ENCODE results near the gene ZBP1. TPM values are rescaled to one million over a fixed set of nuclear protein-coding genes. Genes with fewer than 3 reads are reported as not detected.

The ZBP1 gene
- total and polyA plus RNA-seq, 10 of the 15 experiments (the other 5 are each of a cell fraction or from before 2014, with no cell fraction given), result 0.93 to 10.6 (median 4.8) TPM

- ChIA-PET SMC1A (ENCODE audit: uncharacterized antibody, unreplicated experiment) (interaction anchor here (0.6 to 0.7 kb wide), 2 partner anchors 21 to 148 kb away, joined by 5 read pairs; no protein-coding TSS in a partner anchor), POLR2A (interaction anchor here (0.6 kb wide), 1 partner anchor 248 kb away, joined by 6 read pairs; no protein-coding TSS in a partner anchor), RAD21 (ENCODE audit: unreplicated experiment) (no interaction called here), CTCF (no interaction called here)
- H4K20me1 ChIP-seq (ENCODE audit: control insufficient read depth, insufficient read depth), result no peaks in the 10 kb centered on the region; the same call in 1 of the 2 replicates
- no TSS peak for BruUV-seq (replicated peaks)
- no peak overlapping the region for H3K4me3 ChIP-seq
- no peaks in the 10 kb centered on the region for H3K36me3 ChIP-seq (ENCODE audit: control insufficient read depth in 2 of 2, insufficient read depth in 2 of 2, low read length in 1 of 2)
- H3K9ac ChIP-seq (ENCODE audit: control insufficient read depth, insufficient read depth, low read length), result no peak overlapping the region
- no peak for ATAC-seq
- no peak for FAIRE-seq
- in situ Hi-C loops (cut with MboI) (no loop called here), intact Hi-C loops (cut with micrococcal nuclease; ENCODE audit: unreplicated experiment) (no loop called here)
- no peaks in the 10 kb centered on the region for H3K4me1 ChIP-seq (ENCODE audit: control insufficient read depth, insufficient read depth, low read length)
- H3K79me2 ChIP-seq (ENCODE audit: control insufficient read depth, insufficient read depth, low read length), result no peaks in the 10 kb centered on the region
- 63% methylated on average over 23 of the region's 23 CpGs for WGBS (ENCODE audit: insufficient coverage, insufficient replicate concordance, low lambda C conversion rate, missing lambda C conversion rate)
- TF ChIP-seq YY1 (IDR thresholded peaks at IDR 0.05; ENCODE audit: low read depth, low read length) (no peak), FOXM1 (IDR thresholded peaks at IDR 0.05; ENCODE audit: low read depth, low read length) (no peak), KLF5 (IDR thresholded peaks at IDR 0.05; ENCODE audit: partially characterized antibody) (no peak), ZNF384 (IDR thresholded peaks at IDR 0.05; ENCODE audit: borderline replicate concordance, low read depth, low read length) (no peak), CREM (IDR thresholded peaks at IDR 0.05; ENCODE audit: low read depth) (no peak), PML (IDR thresholded peaks at IDR 0.05; ENCODE audit: low read length) (no peak), KAT2A (conservative IDR thresholded peaks at IDR 0.05; ENCODE audit: control insufficient read depth, low read depth, low read length) (no peak), E2F4 (IDR thresholded peaks at IDR 0.05; ENCODE audit: low read depth, low read length) (no peak), HCFC1 (IDR thresholded peaks at IDR 0.05; ENCODE audit: low read length) (no peak), POLR2AphosphoS5 (IDR thresholded peaks at IDR 0.05; ENCODE audit: low read length) (no peak)
- TF ChIP-seq, protein P1, sequence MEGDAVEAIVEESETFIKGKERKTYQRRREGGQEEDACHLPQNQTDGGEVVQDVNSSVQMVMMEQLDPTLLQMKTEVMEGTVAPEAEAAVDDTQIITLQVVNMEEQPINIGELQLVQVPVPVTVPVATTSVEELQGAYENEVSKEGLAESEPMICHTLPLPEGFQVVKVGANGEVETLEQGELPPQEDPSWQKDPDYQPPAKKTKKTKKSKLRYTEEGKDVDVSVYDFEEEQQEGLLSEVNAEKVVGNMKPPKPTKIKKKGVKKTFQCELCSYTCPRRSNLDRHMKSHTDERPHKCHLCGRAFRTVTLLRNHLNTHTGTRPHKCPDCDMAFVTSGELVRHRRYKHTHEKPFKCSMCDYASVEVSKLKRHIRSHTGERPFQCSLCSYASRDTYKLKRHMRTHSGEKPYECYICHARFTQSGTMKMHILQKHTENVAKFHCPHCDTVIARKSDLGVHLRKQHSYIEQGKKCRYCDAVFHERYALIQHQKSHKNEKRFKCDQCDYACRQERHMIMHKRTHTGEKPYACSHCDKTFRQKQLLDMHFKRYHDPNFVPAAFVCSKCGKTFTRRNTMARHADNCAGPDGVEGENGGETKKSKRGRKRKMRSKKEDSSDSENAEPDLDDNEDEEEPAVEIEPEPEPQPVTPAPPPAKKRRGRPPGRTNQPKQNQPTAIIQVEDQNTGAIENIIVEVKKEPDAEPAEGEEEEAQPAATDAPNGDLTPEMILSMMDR (IDR thresholded peaks at IDR 0.05 in 2 of 3, conservative IDR thresholded peaks at IDR 0.05 in 1 of 3; ENCODE audit: control insufficient read depth in 2 of 3, extremely low read depth in 1 of 3, insufficient read depth in 1 of 3, low read depth in 3 of 3, low read length in 3 of 3), result no peak
- TF ChIP-seq, protein P2, sequence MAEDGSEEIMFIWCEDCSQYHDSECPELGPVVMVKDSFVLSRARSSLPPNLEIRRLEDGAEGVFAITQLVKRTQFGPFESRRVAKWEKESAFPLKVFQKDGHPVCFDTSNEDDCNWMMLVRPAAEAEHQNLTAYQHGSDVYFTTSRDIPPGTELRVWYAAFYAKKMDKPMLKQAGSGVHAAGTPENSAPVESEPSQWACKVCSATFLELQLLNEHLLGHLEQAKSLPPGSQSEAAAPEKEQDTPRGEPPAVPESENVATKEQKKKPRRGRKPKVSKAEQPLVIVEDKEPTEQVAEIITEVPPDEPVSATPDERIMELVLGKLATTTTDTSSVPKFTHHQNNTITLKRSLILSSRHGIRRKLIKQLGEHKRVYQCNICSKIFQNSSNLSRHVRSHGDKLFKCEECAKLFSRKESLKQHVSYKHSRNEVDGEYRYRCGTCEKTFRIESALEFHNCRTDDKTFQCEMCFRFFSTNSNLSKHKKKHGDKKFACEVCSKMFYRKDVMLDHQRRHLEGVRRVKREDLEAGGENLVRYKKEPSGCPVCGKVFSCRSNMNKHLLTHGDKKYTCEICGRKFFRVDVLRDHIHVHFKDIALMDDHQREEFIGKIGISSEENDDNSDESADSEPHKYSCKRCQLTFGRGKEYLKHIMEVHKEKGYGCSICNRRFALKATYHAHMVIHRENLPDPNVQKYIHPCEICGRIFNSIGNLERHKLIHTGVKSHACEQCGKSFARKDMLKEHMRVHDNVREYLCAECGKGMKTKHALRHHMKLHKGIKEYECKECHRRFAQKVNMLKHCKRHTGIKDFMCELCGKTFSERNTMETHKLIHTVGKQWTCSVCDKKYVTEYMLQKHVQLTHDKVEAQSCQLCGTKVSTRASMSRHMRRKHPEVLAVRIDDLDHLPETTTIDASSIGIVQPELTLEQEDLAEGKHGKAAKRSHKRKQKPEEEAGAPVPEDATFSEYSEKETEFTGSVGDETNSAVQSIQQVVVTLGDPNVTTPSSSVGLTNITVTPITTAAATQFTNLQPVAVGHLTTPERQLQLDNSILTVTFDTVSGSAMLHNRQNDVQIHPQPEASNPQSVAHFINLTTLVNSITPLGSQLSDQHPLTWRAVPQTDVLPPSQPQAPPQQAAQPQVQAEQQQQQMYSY (CRISPR knock-in tag; IDR thresholded peaks at IDR 0.05), result no peak
- H3K27ac ChIP-seq (ENCODE audit: control insufficient read depth, insufficient read depth), result no peak overlapping the region
- no peaks in the 10 kb centered on the region; the same call in 2 of the 3 replicates for H3K9me3 ChIP-seq (replicated peaks; ENCODE audit: control insufficient read depth, insufficient read depth, low read length)
- H2AFZ ChIP-seq (ENCODE audit: control insufficient read depth, low read depth, low read length), result no peak overlapping the region
- H3K27me3 ChIP-seq (replicated peaks in 1 of 2; ENCODE audit: control insufficient read depth in 2 of 2, insufficient read depth in 2 of 2, low read length in 1 of 2), result no peaks in the 10 kb centered on the region
- DNase-seq (ENCODE audit: low read depth, low spot score), result no peak
- no peak overlapping the region for H3K4me2 ChIP-seq (ENCODE audit: control insufficient read depth, insufficient read depth)
Observed at GRCh38 chr20:57650756-57651483, 30.7 kb upstream of the ZBP1 start.
